GM12801 (cell line): Measurements from ENCODE around the gene FERMT1.

Experiments used
- CTCF ChIP-seq: IDR thresholded peaks from one replicate; pipeline ENCODE4 v1.5.1; 2011; ENCODE audit warnings: control low read depth; ENCODE audit not compliant: insufficient read length; ENCODE audit errors: extremely low read depth

Gene FERMT1

GRCh38 chr20:6045566-6045965 is 77.3 kb downstream of the FERMT1 start:
- no peak for TF ChIP-seq CTCF

- TF ChIP-seq CTCF, result no peak
Measured at GRCh38 chr20:6044115-6044514, 78.7 kb downstream of the FERMT1 start.

GRCh38 chr20:6041808-6042265 is 81.0 kb downstream of the FERMT1 start:
- TF ChIP-seq CTCF, result no peak

GRCh38 chr20:6040958-6041807 is 81.6 kb downstream of the FERMT1 start:
- TF ChIP-seq CTCF, result no peak

GRCh38 chr20:6040540-6040939 is 82.3 kb downstream of the FERMT1 start:
- TF ChIP-seq CTCF, result no peak

- TF ChIP-seq CTCF, result no peak
Measured at GRCh38 chr20:6039766-6040165, 83.1 kb downstream of the FERMT1 start.

GRCh38 chr20:6038256-6038655 is 84.6 kb downstream of the FERMT1 start:
- TF ChIP-seq CTCF, result no peak
